HG03175 (cell line): ENCODE results near the gene FMR1.

Source experiments
- ATAC-seq: cut with Tn5 transposase; IDR thresholded peaks from one replicate; pipeline ENCODE4 v1.9.1; 2021; ENCODE audit warnings: mild to moderate bottlenecking, moderate library complexity; ENCODE audit not compliant: unreplicated experiment

Gene FMR1

DNA sequence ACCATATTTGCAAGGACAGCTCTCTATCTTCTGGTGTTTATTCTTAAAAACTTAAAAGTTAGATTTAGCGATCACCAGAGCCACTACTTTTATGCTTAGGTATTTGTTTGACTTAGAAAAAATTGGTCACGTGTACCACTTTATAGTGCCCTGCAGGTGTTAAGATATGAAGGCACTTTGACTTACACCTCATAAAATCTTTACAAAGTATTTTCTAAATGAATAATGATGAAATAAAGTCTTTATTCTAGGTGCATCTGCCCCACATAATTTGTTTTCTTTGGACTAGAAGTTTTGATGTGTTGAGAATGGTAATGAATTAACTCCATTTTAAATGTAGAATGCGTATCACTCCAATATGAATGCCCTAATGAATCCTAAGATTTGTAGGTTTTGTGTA lies 2.9 kb downstream of the FMR1 start:
- ATAC-seq: no peak

DNA sequence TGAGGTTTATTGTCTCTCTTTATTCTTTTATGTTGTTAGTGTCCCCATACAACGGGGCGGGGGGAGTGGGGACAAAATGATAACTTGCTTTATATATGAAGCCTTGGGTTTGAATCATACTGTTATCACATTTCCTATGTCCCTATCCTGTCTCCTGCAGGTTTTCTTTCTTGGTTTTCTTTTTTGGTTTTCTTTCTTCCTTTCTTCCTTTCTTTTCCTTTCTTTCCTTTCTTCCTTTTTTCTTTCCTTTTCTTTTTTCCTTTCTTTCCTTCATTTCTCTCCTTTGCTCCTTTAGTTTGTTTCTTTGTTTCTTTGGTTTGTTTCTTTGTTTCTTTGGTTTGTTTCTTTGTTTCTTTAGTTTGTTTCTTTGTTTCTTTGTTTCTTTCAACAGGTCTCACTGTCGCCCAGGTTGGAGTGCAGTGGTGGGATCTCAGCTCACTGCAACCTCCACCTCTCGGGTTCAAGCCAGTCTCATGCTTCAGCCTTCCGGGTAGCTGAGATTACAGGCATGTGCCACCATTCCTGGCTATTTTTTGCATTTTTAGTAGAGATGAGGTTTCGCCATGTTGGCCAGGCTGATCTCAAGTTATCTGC lies 4.8 kb downstream of the FMR1 start:
- no peak for ATAC-seq

DNA sequence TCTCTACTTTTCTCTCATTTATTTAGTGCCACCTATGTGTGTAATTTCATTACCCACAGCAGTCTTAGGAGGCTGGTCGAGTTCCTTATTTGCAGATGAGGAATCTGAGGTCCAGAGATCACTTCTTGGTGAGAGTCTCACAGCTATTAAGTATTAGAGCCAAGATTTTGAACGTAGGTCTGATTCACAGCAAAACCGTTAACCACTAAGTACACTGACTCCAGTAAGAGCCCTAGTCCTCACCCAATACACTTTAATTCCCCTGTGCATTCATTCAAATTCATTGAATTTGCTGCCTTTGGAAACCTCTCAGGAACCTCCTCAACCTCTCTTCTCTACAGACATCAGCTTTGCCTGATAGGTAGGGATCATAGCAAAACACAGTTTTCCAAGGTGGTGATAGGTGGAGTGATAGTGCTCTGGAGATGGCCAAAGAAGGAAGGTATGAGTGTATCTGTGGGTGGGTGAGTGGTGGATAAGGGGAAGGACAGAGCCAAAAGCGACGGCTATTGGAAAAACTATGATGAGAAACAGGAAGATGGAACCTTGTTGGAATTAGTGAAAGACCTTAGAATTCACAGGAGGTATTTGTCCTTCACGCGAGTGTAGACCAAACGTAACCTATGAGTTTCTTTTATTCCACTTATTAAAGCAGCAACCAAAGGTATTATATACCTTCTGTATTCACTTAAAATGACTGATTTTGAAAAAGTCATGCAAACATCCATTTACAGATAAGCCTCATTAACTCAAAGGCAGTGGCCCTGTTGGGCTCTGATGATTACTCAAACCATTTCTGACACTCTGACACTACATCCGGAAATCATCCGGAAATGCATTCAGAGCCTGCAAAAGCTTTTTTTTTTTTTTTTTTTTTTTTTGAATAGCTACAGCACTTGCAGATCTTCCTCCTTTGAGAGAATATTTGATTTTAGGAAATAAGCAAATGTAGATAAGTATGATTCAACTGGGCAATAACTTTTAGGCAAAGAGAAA lies 6.3 kb downstream of the FMR1 start:
- ATAC-seq: peak; percentile 93

DNA sequence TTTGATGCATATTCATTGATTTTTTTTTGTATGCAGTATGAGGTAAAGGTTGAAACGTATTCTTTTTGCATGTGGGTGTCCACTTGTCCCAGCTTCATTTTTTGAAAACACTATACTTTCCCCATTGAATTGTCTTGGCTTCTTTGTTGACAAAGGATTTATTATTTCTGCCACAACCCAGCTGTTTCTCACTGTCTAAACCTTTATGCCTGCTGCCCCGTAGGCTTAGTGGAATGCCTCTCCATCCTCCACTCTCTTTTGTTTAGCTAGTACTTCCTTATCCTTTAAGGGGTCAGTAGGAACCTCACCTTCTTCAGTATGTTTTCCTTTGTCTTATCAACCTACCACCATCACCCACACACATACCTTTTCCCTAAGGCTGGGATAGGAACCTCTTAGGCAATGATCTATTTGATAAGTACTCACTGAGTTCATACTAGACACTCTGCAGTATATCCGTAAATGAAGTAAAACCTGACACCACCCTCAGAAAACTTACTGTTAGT lies 8.5 kb downstream of the FMR1 start:
- ATAC-seq: no peak

DNA sequence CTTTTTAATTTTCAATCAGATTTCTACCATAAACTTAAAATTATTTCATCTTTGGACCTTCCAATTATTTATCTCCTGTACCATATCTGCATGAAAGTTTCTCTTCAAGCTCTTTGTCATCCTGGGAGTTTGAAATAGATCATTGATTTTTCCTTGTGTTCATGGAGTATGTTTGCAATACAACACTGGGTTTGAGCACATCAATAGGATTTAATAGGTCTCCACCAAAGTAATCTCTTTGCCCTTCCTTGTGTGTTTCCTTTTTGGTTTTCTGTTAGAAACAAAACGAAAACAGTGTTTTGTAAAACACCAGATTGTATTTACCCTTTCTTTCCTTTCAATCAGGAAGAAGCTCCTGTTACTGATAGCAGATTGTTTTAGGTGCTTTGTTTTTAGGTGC lies 11.9 kb downstream of the FMR1 start:
- no peak for ATAC-seq

DNA sequence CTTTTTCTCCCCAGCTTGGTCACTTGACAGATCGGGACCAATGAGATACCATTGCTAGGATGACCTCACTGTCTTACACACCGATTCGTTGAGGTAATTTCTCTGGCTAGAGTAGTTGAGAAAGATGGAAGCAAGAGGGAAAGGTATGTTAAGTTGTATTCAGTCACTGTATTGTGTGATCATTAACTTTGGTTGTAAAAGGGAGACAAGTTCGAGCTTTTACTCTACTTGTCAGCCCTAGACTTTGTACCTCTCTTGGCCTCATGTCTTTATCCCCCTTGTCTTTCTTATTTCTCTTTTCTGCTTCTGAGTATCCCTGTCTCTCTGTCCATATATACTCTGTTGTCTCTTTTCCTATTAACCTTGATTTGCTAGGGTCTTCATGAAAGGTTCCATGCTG lies 15.5 kb downstream of the FMR1 start:
- ATAC-seq: no peak

DNA sequence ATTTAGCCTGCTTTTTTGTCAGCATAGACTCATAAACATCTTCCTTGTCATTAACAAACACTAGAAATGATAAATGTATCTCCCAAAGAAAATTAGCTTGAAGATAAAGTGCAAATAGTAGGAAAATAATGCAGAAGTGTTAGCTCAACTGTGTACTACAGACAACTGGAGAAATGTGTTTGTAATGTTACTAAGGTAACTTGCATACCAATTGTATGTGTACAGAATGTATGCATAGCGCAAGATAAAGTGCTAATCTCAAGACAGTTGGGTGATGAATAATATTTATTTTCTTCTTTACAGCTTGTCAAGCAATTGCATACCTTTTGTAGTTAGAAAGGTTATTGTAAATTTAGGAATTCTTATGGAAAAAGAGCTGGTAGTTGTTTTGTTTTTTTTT lies 22.1 kb downstream of the FMR1 start:
- no peak for ATAC-seq

DNA sequence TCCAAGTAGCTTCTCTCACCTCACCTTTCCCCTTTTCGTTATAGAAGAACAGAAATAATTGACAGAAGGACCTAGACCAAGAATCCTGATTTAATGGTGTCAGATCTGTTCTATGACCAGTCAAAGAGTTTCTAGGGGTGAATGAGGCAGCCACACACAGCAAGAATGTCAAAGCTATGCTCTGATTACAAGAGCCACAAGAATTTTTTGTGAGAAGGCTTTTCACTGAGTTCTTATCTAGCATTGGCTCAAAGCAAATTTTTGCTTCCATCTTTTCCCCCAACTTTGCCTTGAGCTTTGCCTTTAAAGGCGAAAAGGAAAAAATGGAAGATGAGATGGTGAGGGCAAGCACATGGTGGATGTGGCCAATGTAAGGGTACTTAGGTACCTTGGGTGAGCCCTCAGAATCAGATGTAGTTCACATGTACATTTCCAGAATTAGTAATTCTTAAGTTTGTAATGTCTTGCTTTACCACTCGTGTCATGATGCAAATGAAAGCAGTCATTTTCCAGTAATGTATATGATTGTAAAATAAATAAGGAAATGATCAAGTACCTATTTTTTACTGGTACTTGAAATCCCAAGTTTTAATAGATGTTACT lies 23.5 kb downstream of the FMR1 start:
- ATAC-seq: no peak

DNA sequence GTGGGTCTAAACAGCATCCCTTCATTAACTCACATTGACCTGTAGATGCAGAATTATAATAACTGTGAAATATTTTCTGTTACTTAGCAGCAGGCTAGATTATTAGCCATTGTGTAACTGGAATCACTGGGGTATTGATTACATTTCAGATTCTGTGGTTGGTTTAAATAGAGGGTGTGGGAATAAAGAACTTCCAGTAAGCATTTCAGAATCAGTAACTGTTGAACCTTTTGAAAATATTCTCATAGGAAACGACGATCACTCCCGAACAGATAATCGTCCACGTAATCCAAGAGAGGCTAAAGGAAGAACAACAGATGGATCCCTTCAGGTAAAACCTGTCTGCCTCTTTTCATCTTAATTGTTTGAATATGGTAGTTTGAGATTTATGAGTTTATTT lies 33.6 kb downstream of the FMR1 start:
- no peak for ATAC-seq

DNA sequence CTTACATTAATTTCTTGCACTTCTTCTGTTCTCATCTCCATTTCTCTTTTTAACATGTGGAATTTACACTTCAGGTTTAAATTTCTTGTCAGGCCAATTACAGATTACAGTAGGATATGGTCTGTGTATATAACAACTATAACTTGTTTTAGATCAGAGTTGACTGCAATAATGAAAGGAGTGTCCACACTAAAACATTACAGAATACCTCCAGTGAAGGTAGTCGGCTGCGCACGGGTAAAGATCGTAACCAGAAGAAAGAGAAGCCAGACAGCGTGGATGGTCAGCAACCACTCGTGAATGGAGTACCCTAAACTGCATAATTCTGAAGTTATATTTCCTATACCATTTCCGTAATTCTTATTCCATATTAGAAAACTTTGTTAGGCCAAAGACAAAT lies 36.8 kb downstream of the FMR1 start:
- ATAC-seq: no peak

DNA sequence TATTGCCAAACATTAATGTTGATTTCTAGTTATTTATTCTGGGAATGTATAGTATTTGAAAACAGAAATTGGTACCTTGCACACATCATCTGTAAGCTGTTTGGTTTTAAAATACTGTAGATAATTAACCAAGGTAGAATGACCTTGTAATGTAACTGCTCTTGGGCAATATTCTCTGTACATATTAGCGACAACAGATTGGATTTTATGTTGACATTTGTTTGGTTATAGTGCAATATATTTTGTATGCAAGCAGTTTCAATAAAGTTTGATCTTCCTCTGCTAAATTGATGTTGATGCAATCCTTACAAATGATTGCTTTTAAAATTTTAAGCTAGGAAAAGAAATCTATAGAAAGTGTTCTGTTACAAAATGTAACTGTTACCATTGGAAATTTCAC lies 38.6 kb downstream of the FMR1 start:
- ATAC-seq: no peak

DNA sequence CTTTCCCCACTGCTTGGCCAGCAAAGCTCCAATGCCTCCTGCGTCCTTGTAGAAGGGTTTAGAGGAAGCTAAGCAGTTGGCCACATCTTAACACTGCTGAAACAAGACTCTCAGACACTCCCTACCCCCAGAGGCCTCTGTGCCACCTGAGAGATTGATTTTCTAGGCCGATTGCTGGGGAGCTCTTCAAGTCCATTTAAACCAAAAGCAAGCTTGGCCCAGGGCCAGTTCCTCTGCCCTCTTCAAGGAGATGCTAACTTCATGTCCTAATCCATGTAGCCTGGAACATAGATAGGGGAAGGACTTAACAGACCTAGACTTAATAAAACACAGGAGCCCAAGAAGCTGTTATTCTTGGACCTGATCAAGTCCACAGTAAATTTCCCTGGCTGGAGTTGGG lies 42.3 kb downstream of the FMR1 start:
- no peak for ATAC-seq

DNA sequence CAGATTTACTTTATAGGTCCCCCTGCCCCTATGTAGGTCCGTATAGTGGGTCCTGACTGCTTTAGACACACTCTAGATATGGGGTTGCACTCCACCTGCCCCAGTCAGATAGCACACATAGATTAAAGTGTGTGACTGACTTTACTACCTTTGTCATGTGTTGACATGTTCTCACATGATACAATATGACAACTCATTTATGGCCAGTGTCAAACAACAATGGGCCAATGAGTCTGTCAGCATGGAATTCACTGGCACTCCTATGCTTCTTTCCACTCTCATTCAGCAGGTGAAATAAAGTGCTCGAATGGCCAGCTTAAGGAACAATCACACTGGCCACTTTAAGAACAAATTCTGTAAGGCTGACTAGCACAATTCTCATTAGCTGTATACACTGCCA lies 45.6 kb downstream of the FMR1 start:
- ATAC-seq: no peak

DNA sequence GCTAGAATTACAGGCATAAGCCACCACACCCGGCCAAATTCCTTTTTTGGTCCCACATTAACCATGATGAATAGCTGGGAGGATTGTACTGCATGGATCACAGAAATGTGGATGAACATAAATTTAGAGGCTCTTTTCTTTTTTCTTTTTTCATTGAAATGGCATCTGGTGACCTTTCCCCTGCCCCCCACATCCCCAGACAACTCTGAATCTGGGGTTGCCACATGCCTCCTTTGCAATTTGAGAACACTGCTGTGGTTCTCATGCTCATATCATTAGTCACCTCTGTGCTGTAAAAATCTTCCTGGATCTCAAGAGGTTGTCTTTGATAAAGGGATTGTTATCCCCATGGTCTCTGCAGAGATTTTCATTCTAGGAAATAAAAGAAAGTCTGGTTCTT lies 46.6 kb downstream of the FMR1 start:
- no peak for ATAC-seq

DNA sequence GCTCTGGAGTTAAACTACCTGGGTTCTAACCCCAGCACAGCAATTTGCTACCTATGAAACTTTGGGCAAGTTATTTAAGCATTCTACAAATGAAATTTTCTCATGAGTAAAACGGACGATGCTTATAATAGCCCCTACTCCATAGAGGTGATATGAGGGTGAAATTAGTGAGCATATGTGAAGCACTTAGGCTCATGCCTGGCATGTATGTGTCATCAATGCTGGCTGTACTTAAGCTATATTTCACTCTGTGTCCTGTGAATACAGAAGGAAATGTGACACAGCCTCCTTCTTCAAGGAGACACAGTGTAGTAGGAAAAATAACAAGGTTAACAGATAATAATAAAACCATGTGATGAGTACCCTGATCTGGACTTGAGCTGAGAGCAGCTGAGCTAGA lies 49.0 kb downstream of the FMR1 start:
- ATAC-seq: no peak

DNA sequence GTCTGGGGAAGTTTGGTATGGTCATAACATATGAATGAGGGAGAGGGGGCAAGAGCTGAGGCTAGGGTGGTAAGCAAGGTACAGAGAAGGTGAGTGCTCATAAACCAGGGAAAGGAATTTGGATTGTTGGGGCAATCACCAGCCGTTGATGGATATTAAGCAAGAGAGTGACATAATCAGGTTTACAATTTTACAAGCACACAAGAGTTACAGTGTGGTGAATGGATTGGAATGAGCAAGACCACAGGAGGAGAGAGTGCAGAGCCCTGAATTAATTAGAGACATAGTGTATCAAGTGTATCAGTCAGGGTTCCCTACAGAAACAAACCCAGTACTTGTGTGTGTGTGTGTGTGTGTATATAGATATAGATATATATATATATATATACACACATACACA lies 50.8 kb downstream of the FMR1 start:
- no peak for ATAC-seq

DNA sequence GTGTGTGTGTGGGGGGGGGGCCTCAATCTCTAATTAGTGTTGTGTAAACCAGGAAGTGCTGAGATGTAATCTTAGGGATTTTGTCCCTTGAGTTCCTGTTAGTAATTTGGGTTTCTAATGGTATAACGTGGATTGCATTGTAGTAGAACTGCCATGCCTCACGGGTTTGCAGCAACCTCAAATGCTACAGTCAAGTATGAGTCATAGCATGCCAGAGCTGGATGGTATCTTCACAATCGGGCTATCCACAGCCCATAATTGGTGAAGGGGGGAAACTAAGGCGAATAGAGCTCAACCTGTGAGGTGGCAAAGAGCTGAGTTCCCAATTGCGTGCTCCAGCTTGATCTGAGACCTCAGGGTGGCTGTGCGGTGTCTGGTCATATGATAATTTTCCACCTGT lies 67.2 kb downstream of the FMR1 start:
- no peak for ATAC-seq

DNA sequence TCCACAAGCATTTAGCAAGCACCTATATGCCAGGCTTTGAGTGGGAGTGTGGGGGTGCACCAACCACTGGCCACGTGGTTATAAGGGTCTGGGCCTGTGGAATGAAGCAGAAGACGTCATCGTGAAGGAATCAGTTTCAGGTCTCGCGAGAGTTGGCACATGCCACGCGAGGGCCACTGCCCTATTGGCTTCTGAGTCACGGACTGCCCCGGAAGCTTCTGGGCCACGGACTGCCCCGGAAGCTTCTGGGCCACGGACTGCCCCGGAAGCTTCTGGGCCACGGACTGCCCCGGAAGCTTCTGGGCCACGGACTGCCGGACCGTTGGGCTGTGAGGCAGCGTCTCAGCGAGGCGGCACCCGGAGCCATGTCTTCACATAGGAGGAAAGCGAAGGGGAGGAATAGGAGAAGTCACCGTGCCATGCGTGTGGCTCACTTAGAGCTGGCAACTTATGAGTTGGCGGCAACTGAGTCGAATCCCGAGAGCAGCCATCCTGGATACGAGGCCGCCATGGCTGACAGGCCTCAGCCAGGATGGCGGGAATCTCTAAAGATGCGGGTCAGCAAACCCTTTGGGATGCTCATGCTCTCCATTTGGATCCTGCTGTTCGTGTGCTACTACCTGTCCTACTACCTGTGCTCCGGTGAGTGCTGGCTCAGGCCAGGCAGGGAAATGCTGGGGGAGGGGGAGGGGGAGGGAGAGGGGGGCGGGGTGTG lies 69.5 kb downstream of the FMR1 start, which contains the start of gene FMR1NB:
Gene FMR1NB, plus strand, starts transcription at position 300 of the 715 bp plus-strand sequence. Its CDS starts 66 bp downstream, at position 366.
- ATAC-seq: no peak
